Naive thymus-derived CD8-positive, alpha-beta T cell (primary cell): Measurements from ENCODE around the gene PCDHA1. TPM values are rescaled to one million over a fixed set of nuclear protein-coding genes. Genes with fewer than 3 reads are reported as not detected.
"Not testable (repeated sequence)": the region's sequence is repeated elsewhere in the genome, so short reads cannot be mapped to it uniquely, and the experiment has no call there.

Source experiments
- ATAC-seq, 2 donors: fragments of 150-1000 bp; cut with Tn5 transposase in 1 of 2; sonication (Bioruptor Pico), chemical (Tn5 transposase) in 1 of 2; 1 replicate in 1 of 2; 2 replicates in 1 of 2; pipeline ENCODE4 v1.10.0; 2021; ENCODE audit warnings: mild to moderate bottlenecking in 2 of 2, moderate library complexity in 2 of 2
- POLR2A ChIA-PET: fragments of 350-600 bp; sonication (Branson Sonifier 250); formaldehyde crosslinking; loops from one replicate; lab custom pipeline; 2021; ENCODE audit warnings: antibody characterized with exemption; lab: Charles Lee
- DNase-seq, 10 donors: peaks; one replicate each; pipeline versions ENCODE4 v3.0.0 to v3.0.0-alpha.2; 2020 to 2022
- H3K27ac Mint-ChIP-seq, 10 donors: one replicate each; pipeline ENCODE4 v1.8.0; 2020 to 2022; ENCODE audit warnings: mild to moderate bottlenecking in 10 of 10, mixed read lengths in 10 of 10, moderate library complexity in 4 of 10, inconsistent platforms in 1 of 10
- H3K27me3 Mint-ChIP-seq, 5 donors: one replicate each; pipeline ENCODE4 v1.8.0; 2021 to 2022; ENCODE audit warnings: mixed read lengths in 5 of 5
- H3K36me3 Mint-ChIP-seq, 3 donors: one replicate each; pipeline ENCODE4 v1.8.0; 2020 to 2022; ENCODE audit warnings: mixed read lengths in 3 of 3, mild to moderate bottlenecking in 2 of 3, inconsistent platforms in 1 of 3
- H3K4me1 Mint-ChIP-seq, 4 donors: one replicate each; pipeline ENCODE4 v1.8.0; 2021 to 2022; ENCODE audit warnings: mixed read lengths in 4 of 4
- H3K4me3 Mint-ChIP-seq, 10 donors: one replicate each; pipeline ENCODE4 v1.8.0; 2020 to 2022; ENCODE audit warnings: mild to moderate bottlenecking in 10 of 10, mixed read lengths in 10 of 10, moderate library complexity in 6 of 10, inconsistent platforms in 1 of 10
- H3K9me3 Mint-ChIP-seq, 9 donors: one replicate each; pipeline ENCODE4 v1.8.0; 2020 to 2022; ENCODE audit warnings: mixed read lengths in 9 of 9, mild to moderate bottlenecking in 3 of 9, inconsistent platforms in 1 of 9, moderate library complexity in 1 of 9
- polyA plus RNA-seq, 3 donors: library from polyadenylated mRNA; unstranded; fragments of 300-500 nt; fragmentation: Illumina TruSeq; gene quantifications; one replicate each; pipeline ENCODE4 v1.2.3, GENCODE V29; 2021
- total RNA-seq, 8 experiments: library from RNA in 2 of 8; stranded (reverse) in 2 of 8; gene quantifications; one replicate each; pipeline ENCODE4 v1.2.3 and lab custom pipeline; 2021 to 2026

Gene PCDHA1
- not detected for total RNA-seq
- polyA plus RNA-seq: not detected
- total RNA-seq (lab: John Stamatoyannopoulos, UW): 0 reads per million in 6 experiments

- H3K4me3 Mint-ChIP-seq: no peak within 1 kb of the TSS
Measured at GRCh38 chr5:140785905-140786686, at the start of gene PCDHA1. Gene PCDHA1 (plus strand): TSS chr5:140786140.

DNA sequence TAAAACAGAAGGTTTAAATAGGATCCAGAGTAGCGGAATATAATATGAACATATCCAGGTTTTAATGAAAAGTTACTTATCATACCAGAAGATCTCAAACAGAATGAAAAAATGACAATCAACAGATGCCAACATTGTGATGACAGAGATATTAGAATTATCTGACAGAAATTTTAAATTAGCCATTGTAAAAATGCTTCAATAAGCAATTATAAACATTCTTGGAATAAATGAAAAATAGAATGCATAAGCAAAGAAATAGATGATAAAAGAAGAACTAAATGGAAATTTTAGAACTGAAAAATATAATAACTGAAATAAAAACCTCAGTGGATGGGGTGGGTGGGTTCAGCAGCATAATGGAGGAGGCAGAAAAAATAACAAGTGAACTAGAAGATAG lies 48.5 kb upstream of the PCDHA1 start:
- Mint-ChIP-seq H3K4me3 (no peak overlapping the region), H3K4me1 (no peaks in the 10 kb centered on the region), H3K27me3 (peaks cover 29 to 65% (median 36%) of the 10 kb centered on the region in 5 donors), H3K9me3 (peaks cover 11 to 61% (median 38%) of the 10 kb centered on the region in 9 donors), H3K27ac (no peak overlapping the region), H3K36me3 (peaks cover 2 to 33% (median 14%) of the 10 kb centered on the region in 3 donors)
- DNase-seq (no peak), ATAC-seq (no peak)
- POLR2A ChIA-PET: no interaction called here

More at GRCh38 chr5:140785905-140786686, at the start of gene PCDHA1:
- ATAC-seq (no peak), DNase-seq (no peak)
- H3K9me3 Mint-ChIP-seq: peaks cover 12 to 97% (median 51%) of the 10 kb centered on the region in 9 donors
- H3K27ac Mint-ChIP-seq: peak within 1 kb of the TSS in 2 of 10 donors; percentile 43 to 82
- peaks cover 21 to 51% (median 31%) of the 10 kb centered on the region in 5 donors for H3K27me3 Mint-ChIP-seq
- POLR2A ChIA-PET: no interaction called here
- peaks cover 18 to 48% (median 47%) of the 10 kb centered on the region in 3 donors for H3K36me3 Mint-ChIP-seq
- H3K4me1 Mint-ChIP-seq: no peaks in the 10 kb centered on the region

DNA sequence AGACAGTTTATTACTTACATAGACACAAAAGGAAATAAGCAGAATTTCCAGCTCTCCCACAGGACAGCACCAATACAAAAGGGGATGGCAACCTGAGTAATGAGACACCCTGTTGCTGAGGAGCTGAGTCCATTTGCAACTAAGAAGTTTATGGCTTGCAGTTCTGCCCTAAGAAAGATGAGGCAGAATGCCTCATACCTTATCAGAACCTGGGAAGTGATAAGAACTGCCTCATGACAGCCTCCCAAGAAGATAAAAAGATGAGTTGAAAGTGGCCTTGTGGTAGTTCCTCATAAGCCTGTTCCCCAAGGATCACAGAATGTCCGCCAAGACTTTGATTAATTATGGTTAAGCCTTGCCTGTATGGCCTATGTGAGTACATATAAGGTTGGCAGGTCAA lies 44.0 kb upstream of the PCDHA1 start:
- ATAC-seq: no peak
- H3K9me3 Mint-ChIP-seq: peaks cover 10 to 84% (median 49%) of the 10 kb centered on the region in 9 donors
- POLR2A ChIA-PET: no interaction called here
- DNase-seq: no peak
- H3K36me3 Mint-ChIP-seq: peaks cover 2 to 47% (median 23%) of the 10 kb centered on the region in 3 donors
- H3K4me3 Mint-ChIP-seq: no peak overlapping the region
- H3K27ac Mint-ChIP-seq: no peak overlapping the region
- peaks cover 7 to 28% (median 17%) of the 10 kb centered on the region in 5 donors for H3K27me3 Mint-ChIP-seq
- H3K4me1 Mint-ChIP-seq: no peaks in the 10 kb centered on the region

DNA sequence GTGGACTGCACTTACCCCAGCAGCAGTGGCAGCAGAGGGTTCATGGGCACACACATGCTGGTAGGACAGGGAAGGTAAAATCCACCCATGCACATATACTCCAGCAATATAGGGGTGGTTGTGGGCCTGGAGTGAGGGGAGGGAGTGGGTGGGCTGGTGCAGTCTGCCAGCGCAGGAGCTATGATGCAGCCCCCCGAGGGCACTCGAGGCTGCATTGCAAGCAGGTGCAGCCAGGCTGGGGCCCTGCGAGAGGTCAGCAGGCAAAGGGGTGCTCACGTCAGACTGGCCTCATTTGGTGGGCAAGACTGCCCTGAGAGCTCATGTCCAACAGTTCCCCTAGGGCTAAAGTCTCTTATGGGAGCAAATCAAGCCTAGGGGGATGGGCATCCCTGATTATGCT lies 32.4 kb upstream of the PCDHA1 start:
- Mint-ChIP-seq H3K27ac (no peak overlapping the region), H3K4me1 (no peaks in the 10 kb centered on the region), H3K9me3 (peaks cover 40 to 99% (median 74%) of the 10 kb centered on the region in 9 donors), H3K4me3 (no peak overlapping the region), H3K36me3 (peaks cover 8 to 79% (median 32%) of the 10 kb centered on the region in 3 donors), H3K27me3 (peaks cover 0 to 32% (median 10%) of the 10 kb centered on the region in 5 donors)
- POLR2A ChIA-PET: no interaction called here
- no peak for DNase-seq
- no peak for ATAC-seq

DNA sequence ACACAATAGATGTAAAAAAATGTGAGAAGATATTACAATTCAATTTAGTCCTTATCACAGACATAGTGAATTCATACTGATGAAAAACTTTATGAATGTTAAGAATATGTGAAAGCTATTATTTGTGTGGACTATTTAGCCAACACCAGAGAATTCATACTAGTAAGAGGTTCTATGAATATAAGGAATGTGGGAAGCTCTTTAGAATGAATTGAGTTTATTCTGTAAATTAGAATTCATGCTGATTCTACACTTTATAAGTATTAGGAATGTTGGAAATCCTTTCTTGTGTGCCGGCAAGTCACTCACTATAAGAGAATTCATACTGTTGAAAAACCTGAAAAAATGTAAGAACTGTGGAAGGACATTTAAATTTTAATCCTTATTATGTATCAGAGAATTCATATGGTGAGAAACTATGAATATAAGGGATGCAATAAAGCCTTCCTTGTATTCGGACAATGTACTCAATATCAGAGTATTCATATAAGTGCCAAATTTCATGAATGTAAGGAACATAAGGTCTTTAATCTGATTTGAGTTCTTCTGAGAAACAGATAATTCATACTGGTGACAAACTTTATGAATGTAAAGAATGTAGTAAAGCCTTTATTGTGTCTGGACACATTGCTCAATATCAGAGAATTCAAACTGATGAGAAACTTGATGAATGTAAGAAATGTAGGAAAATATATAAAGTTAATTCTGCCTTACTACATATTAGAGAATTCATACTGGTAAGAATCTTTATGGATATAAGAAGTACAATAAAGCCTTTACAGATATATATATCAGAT lies 21.6 kb upstream of the PCDHA1 start:
- ATAC-seq (no peak), DNase-seq (no peak)
- Mint-ChIP-seq H3K36me3 (peaks cover 3 to 51% (median 47%) of the 10 kb centered on the region in 3 donors), H3K4me3 (no peak overlapping the region), H3K4me1 (no peaks in the 10 kb centered on the region), H3K9me3 (peaks cover 20 to 98% (median 47%) of the 10 kb centered on the region in 9 donors), H3K27me3 (peaks cover 0 to 5% (median 0%) of the 10 kb centered on the region in 5 donors), H3K27ac (no peak overlapping the region)
- POLR2A ChIA-PET: no interaction called here

GRCh38 chr5:140767444-140767843 lies 18.5 kb upstream of the PCDHA1 start:
- H3K9me3 Mint-ChIP-seq: peaks cover 31 to 99% (median 55%) of the 10 kb centered on the region in 9 donors
- peaks cover 0 to 2% (median 0%) of the 10 kb centered on the region in 5 donors for H3K27me3 Mint-ChIP-seq
- ATAC-seq (no peak), DNase-seq (no peak)
- POLR2A ChIA-PET: no interaction called here
- H3K4me3 Mint-ChIP-seq: no peak overlapping the region
- H3K4me1 Mint-ChIP-seq: no peaks in the 10 kb centered on the region
- peaks cover 4 to 57% (median 40%) of the 10 kb centered on the region in 3 donors for H3K36me3 Mint-ChIP-seq
- no peak overlapping the region for H3K27ac Mint-ChIP-seq

DNA sequence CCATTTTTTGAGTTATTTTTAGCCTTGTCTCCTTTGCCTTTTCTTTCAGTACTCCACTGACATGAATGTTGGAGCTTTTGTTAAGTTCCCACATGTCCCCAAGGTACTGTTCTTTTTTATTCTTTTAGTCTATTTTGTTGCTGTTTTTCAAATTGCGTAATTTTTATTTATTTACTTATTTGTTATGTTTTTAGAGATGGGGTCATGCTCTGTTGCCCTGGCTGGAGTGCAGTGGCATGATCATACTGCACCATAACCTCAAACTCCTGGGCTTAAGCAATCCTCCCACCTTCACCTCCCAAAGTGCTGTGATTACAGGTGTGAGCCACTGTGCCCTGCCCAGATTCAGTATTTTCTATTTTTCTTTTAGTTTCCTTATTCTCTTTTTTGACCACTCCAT lies 5.4 kb upstream of the PCDHA1 start:
- Mint-ChIP-seq H3K36me3 (peaks cover 14 to 76% (median 47%) of the 10 kb centered on the region in 3 donors), H3K9me3 (peaks cover 24 to 100% (median 66%) of the 10 kb centered on the region in 9 donors), H3K27ac (no peak overlapping the region), H3K4me1 (no peaks in the 10 kb centered on the region), H3K4me3 (no peak overlapping the region), H3K27me3 (peaks cover 7 to 23% (median 17%) of the 10 kb centered on the region in 5 donors)
- POLR2A ChIA-PET: no interaction called here
- no peak for ATAC-seq
- no peak for DNase-seq

DNA sequence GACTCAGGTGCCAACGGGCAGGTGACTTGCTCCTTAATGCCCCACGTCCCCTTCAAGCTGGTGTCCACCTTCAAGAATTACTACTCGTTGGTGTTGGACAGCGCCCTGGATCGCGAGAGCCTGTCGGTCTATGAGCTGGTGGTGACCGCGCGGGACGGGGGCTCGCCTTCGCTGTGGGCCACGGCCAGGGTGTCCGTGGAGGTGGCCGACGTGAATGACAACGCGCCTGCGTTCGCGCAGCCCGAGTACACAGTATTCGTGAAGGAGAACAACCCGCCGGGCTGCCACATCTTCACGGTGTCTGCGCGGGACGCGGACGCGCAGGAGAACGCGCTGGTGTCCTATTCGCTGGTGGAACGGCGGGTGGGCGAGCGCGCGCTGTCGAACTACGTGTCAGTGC lies 1.5 kb downstream of the PCDHA1 start:
- Mint-ChIP-seq H3K9me3 (peaks cover 14 to 97% (median 52%) of the 10 kb centered on the region in 9 donors), H3K27me3 (peaks cover 28 to 56% (median 42%) of the 10 kb centered on the region in 5 donors)

GRCh38 chr5:140787849-140788504 lies 2.0 kb downstream of the PCDHA1 start:
- POLR2A ChIA-PET, H3K4me1 Mint-ChIP-seq, H3K27ac Mint-ChIP-seq, ATAC-seq, DNase-seq, H3K4me3 Mint-ChIP-seq: not testable (repeated sequence)
- Mint-ChIP-seq H3K27me3 (peaks cover 31 to 57% (median 44%) of the 10 kb centered on the region in 5 donors), H3K36me3 (peaks cover 18 to 51% (median 47%) of the 10 kb centered on the region in 3 donors), H3K9me3 (peaks cover 18 to 97% (median 53%) of the 10 kb centered on the region in 9 donors)

More for the DNA sequence above, 1.5 kb downstream of the PCDHA1 start:
- POLR2A ChIA-PET, ATAC-seq, H3K27ac Mint-ChIP-seq, H3K4me1 Mint-ChIP-seq, H3K4me3 Mint-ChIP-seq: not testable (repeated sequence)
- peaks cover 18 to 51% (median 49%) of the 10 kb centered on the region in 3 donors for H3K36me3 Mint-ChIP-seq
- DNase-seq: peak in 1 of 10 donors; percentile 53

DNA sequence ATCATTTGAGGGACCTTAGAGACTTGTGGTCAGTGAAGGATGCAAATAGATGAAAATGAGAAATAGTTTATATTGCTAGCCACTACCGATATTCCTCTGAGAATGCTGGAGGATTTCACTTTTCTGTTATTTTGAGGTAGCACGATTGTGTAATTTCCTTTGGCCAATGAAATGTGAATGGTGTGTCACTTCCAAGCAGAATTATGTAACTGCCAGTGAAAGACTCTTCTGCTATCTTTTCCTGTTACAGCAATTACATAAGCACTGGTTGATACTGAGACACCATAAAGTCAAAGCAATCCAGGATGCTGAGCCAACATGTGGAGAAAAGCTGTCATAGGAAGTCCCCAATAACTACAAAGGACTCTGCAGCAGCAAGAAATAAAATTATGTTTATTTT lies 5.1 kb downstream of the PCDHA1 start:
- POLR2A ChIA-PET: no interaction called here
- Mint-ChIP-seq H3K36me3 (peaks cover 16 to 63% (median 54%) of the 10 kb centered on the region in 3 donors), H3K27ac (no peak overlapping the region), H3K27me3 (peaks cover 31 to 69% (median 47%) of the 10 kb centered on the region in 5 donors), H3K4me1 (no peaks in the 10 kb centered on the region), H3K9me3 (peaks cover 17 to 98% (median 53%) of the 10 kb centered on the region in 9 donors), H3K4me3 (no peak overlapping the region)
- ATAC-seq: no peak
- no peak for DNase-seq

GRCh38 chr5:140794595-140795258 lies 8.8 kb downstream of the PCDHA1 start, which contains the start of gene PCDHA2:
Gene PCDHA2 (plus strand): TSS chr5:140794852.
- POLR2A ChIA-PET: no interaction called here
- Mint-ChIP-seq H3K36me3 (peaks cover 8 to 64% (median 44%) of the 10 kb centered on the region in 3 donors), H3K4me1 (no peaks in the 10 kb centered on the region), H3K4me3 (no peak within 1 kb of the TSS), H3K27me3 (peaks cover 27 to 50% (median 38%) of the 10 kb centered on the region in 5 donors), H3K9me3 (peaks cover 18 to 83% (median 50%) of the 10 kb centered on the region in 9 donors), H3K27ac (no peak within 1 kb of the TSS)
- DNase-seq (no peak), ATAC-seq (no peak)

DNA sequence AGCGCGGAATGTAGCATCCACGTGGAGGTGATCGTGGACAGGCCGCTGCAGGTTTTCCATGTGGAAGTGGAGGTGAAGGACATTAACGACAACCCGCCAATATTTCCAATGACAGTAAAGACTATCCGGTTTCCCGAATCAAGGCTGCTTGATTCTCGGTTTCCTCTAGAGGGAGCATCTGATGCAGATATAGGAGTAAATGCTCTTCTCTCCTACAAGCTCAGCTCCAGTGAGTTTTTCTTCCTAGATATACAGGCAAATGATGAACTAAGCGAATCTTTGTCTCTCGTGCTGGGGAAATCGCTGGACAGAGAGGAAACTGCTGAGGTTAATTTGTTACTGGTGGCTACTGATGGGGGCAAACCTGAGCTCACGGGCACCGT lies 9.3 kb downstream of the PCDHA1 start:
- H3K27me3 Mint-ChIP-seq: peaks cover 28 to 52% (median 39%) of the 10 kb centered on the region in 5 donors
- H3K4me1 Mint-ChIP-seq: no peaks in the 10 kb centered on the region
- ATAC-seq: no peak
- DNase-seq: no peak
- no peak overlapping the region for H3K4me3 Mint-ChIP-seq
- peaks cover 9 to 67% (median 44%) of the 10 kb centered on the region in 3 donors for H3K36me3 Mint-ChIP-seq
- POLR2A ChIA-PET: no interaction called here
- peaks cover 18 to 83% (median 53%) of the 10 kb centered on the region in 9 donors for H3K9me3 Mint-ChIP-seq
- no peak overlapping the region for H3K27ac Mint-ChIP-seq
